Fibroblast of mammary gland (primary cell): ENCODE data around the gene GSTT4.
"Not testable (repeated sequence)": the region's sequence is repeated elsewhere in the genome, so short reads cannot be mapped to it uniquely, and the experiment has no call there.

ENCODE experiments used
- DNase-seq: peaks from one replicate; pipeline ENCODE4 v3.0.0-alpha.2; 2010; ENCODE audit warnings: low read depth
- H3K4me3 ChIP-seq: 2 replicates; pipeline ENCODE4 v1.5.1; 2011; ENCODE audit warnings: low read depth, mild to moderate bottlenecking, low read length, moderate library complexity; ENCODE audit not compliant: control insufficient read depth
- CTCF ChIP-seq: conservative IDR thresholded peaks from 2 replicates; pipeline ENCODE4 v1.5.1; 2011; ENCODE audit warnings: low read depth, low read length, inconsistent platforms; ENCODE audit not compliant: control insufficient read depth, insufficient read depth

The GSTT4 gene

GRCh38 chr22:23997092-23997491 lies 8.2 kb downstream of the GSTT4 start:
- DNase-seq: no peak
- H3K4me3 ChIP-seq: no peak overlapping the region
- TF ChIP-seq CTCF: no peak

GRCh38 chr22:23993581-23994177 lies 11.6 kb downstream of the GSTT4 start:
- not testable (repeated sequence) for DNase-seq

GRCh38 chr22:23993080-23993479 lies 12.2 kb downstream of the GSTT4 start:
- DNase-seq, H3K4me3 ChIP-seq: not testable (repeated sequence)

More at GRCh38 chr22:23993581-23994177, 11.6 kb downstream of the GSTT4 start:
- not testable (repeated sequence) for H3K4me3 ChIP-seq

GRCh38 chr22:23989583-23990244 lies 15.5 kb downstream of the GSTT4 start:
- H3K4me3 ChIP-seq: not testable (repeated sequence)
- DNase-seq: peak; percentile 63

- not testable (repeated sequence) for H3K4me3 ChIP-seq, DNase-seq
Observed at GRCh38 chr22:23986538-23987178, 18.6 kb downstream of the GSTT4 start.

GRCh38 chr22:23986089-23986488 lies 19.2 kb downstream of the GSTT4 start:
- not testable (repeated sequence) for DNase-seq, H3K4me3 ChIP-seq

- H3K4me3 ChIP-seq: no peak overlapping the region
- DNase-seq: peak; percentile 53
- TF ChIP-seq CTCF: peak; percentile 77
Observed at GRCh38 chr22:23984430-23984829, 20.8 kb downstream of the GSTT4 start.

- DNase-seq: not testable (repeated sequence)
- H3K4me3 ChIP-seq: peak overlapping the region; percentile 12
Observed at GRCh38 chr22:23980567-23980966, 24.7 kb downstream of the GSTT4 start.

- DNase-seq: not testable (repeated sequence)
- H3K4me3 ChIP-seq: peak within 1 kb of the TSS; percentile 12
Observed at GRCh38 chr22:23979557-23980240, 25.6 kb downstream of the GSTT4 start, which contains the start of gene GSTT2. GSTT2 (plus strand) TSS chr22:23980134.

GRCh38 chr22:23977304-23977703 lies 27.9 kb downstream of the GSTT4 start:
- DNase-seq, H3K4me3 ChIP-seq: not testable (repeated sequence)

- not testable (repeated sequence) for H3K4me3 ChIP-seq, DNase-seq
Observed at GRCh38 chr22:23974836-23975352, 30.4 kb downstream of the GSTT4 start.

GRCh38 chr22:23974345-23974744 lies 30.9 kb downstream of the GSTT4 start, which contains the start of gene DDT:
DDT (minus strand) TSS chr22:23974441; CDS start chr22:23974414, 27 bp downstream.
- not testable (repeated sequence) for DNase-seq, H3K4me3 ChIP-seq

GRCh38 chr22:23971927-23972326 lies 33.3 kb downstream of the GSTT4 start:
- DNase-seq, H3K4me3 ChIP-seq: not testable (repeated sequence)
